G401 (cell line): ENCODE measurements around the gene MT1HL1. TPM values are rescaled to one million over a fixed set of nuclear protein-coding genes. Genes with fewer than 3 reads are reported as not detected.
"Not testable (repeated sequence)": the region's sequence is repeated elsewhere in the genome, so short reads cannot be mapped to it uniquely, and the experiment has no call there.

Experiments
- DNase-seq: peaks from one replicate; pipeline ENCODE4 v3.0.0-alpha.2; 2015; ENCODE audit warnings: low spot score
- in situ Hi-C: cut with HindIII; loops from 2 replicates; pipeline ENCODE4 v1.10.0; 2016; ENCODE audit warnings: low sequenced_read_pairs, mixed read lengths
- total RNA-seq: library from RNA; depleted of rRNA; stranded (reverse); fragments of >200 nt; shearing (Covaris generic); gene quantifications from 2 replicates; pipeline ENCODE4 v1.2.3, GENCODE V29; 2014; rRNA removed

The MT1HL1 gene
- total RNA-seq, 1 experiment from 2014 or later = not detected

DNA sequence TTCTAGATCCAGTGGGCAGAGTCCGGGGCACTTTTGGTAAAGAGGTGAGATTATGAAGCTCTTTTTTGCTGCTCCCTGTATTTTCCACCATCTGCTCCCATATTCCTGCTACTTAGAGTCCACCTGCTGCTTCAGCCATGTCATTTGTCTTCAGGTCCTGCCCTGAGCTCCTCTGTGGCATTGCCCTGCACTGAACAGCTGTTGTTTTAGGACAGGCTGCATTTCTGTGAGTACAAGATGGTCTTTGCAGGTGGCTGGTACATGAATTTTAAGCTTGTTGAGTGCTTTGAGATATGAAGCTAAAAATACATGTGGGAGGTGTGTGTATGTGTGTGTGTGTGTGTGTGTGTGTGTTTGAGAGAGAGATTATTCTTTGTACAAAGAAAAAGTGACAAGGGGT is 21.9 kb downstream of the MT1HL1 start:
- in situ Hi-C loops = no loop called here
- DNase-seq = peak; percentile 80

DNA sequence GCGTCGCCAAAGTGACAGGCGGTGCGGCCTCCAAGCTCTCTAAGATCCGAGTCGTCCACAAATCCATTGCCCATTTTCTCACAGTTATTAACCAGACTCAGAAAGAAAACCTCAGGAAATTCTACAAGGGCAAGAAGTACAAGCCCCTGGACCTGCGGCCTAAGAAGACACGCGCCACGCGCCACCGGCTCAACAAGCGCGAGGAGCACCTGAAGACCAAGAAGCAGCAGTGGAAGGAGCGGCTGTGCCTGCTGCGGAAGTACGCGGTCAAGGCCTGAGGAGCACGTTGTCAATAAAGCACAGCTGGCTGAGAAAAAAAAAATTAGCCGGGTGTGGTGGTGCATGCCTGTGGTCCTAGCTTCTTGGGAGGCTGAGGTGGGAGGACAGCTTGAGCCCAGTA is 22.8 kb downstream of the MT1HL1 start:
- in situ Hi-C loops = not testable (repeated sequence)

DNA sequence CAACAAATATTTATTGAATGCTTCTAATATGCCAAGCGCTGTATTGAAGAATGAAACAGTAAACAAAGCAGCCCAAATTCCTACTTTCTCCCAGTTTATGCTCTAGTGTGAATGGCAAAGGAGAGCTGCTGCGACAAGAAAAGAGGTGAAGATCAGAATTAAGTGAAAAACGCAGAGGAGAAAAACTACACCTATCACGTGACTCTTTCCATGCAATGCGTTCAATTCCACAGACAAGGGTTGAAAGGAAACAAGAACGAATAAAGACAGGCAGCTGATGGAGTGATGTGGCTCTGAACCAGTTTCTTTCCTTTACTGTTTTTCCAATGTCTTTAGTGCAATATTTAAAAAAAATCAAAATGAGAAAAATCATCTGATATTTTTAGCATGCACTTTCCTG is 23.6 kb downstream of the MT1HL1 start:
- no peak for DNase-seq
- in situ Hi-C loops = no loop called here

More for the DNA sequence above, 22.8 kb downstream of the MT1HL1 start:
- DNase-seq = not testable (repeated sequence)

DNA sequence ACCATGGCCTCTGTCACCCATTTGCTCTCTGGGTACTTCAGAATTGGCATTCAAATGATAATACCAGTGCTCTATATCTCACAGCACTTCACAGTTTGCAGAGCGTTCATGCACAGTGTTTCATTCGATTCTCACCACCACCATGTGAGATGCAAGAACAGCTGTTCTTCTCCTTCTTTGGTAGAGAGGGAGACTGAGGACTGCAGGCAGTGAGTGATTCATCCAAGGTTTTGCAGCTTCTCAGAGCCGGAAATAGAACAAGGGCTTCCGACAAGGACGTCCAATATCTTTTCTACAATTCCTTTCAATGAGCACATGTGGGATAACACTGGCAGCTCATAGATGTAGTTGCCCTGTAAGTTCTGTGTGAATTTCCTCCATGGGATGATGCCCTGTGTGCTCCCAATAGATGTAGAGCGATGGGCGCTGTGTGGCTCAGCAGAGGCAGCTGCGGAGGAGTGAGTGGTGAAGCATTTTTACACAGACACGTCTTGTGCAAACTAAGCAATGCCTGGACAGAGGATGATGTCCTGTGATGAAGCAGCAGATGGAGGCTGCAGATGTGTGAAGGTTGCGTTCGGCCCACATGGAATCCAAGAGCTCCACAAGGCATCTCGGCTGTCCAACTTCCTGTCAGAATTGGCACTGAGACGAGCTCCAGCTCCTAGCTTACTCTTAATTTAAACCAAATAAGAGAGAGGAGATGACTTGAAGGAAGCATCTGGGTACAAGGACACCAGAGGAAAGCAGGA is 24.9 kb downstream of the MT1HL1 start:
- no peak for DNase-seq
- in situ Hi-C loops = no loop called here

DNA sequence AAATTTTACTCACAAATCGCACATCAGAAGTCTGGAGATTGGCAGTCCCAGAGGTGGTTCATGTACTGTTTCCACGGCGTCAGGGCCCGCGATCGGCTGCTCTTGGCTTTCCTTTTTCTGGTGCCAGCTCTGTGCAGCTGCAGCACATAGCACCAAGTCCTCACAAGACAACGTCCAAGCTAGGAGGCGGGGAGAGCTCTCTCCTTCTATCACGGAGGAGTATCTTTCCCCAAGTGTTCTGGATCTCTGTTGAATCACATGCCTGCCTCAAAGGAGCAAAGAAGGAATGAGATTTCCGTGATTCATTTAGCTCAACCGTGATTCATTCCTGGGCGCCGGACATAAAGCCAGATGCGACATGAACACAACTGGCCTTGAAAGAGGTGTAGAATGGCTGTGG is 25.5 kb downstream of the MT1HL1 start:
- no peak for DNase-seq
- in situ Hi-C loops = no loop called here

DNA sequence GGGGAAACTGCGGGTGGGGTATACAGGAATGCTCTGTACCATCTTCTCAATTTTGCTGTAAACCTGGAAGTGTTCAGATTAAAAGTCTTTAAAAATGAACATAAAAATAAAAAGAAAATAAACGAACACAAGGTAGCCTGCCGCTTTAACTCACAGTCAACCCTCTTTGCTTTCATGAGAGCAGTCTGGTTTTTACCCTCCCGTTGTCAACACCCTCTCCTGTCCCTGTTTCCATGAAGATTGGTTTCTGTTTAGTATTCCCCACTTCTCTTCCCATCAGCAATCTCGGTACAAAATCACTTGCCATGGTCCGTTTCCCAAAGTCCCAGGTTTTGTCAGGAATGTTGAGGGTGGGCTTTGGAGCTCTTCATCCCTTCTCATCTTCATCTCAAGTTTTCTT is 28.8 kb downstream of the MT1HL1 start:
- DNase-seq = no peak
- in situ Hi-C loops = no loop called here

DNA sequence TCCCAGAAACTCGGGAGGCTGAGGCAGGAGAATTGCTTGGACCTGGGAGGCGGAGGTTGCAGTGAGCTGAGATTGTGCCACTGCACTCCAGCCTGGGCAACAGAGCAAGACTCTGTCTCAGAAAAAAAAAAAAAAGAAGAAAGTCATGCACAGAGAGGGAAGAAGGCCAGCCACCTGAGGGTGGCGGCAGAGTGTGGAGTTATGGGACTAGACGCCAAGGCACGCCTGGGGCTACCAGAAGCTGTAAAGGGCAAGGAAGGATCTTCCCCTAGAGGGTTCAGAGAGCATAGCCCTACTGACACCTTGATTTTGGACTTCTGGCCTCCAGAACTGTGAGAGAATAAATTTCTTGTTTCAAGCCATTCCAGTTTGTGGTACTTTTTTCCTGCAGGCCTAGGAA is 30.2 kb downstream of the MT1HL1 start:
- in situ Hi-C loops, DNase-seq: not testable (repeated sequence)

DNA sequence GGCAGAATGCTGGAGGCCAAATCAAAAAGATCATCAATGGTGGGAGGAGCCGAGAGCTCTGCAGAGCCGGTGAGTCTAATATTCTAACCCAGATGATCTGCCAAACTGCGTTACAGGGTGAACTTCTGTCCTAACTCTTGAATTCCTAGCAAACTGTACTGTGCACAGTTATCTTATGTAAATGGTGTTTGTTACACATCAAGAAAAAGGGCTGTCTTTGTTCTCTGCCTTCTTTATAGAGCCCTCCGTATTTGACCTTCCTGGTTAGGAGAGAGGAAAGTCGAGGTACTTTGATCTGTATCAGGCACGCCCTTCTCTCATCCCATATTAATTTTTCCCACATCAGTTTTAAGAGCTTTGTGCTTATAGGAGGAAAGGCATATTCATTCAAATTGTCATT is 37.6 kb downstream of the MT1HL1 start:
- no peak for DNase-seq
- in situ Hi-C loops = no loop called here

DNA sequence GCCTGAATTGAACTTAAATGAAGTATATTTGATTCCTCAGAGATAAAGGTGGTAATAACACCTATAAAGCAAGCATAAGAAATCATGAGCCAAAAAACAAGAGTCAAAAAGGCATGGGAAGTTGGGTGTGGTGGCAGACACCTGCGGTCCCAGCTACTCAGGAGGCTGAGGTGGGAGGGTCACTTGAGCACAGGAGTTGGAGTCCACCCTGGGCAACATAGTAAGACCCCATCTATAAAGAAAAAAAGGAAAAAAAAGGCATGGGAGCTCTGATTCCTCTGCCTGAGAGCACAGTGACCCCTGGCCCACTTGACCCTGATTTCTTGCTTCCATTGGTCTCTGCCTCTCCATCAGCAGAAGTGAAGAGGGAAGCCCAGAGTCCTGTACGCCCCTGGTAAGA is 40.3 kb downstream of the MT1HL1 start:
- in situ Hi-C loops = no loop called here
- no peak for DNase-seq

DNA sequence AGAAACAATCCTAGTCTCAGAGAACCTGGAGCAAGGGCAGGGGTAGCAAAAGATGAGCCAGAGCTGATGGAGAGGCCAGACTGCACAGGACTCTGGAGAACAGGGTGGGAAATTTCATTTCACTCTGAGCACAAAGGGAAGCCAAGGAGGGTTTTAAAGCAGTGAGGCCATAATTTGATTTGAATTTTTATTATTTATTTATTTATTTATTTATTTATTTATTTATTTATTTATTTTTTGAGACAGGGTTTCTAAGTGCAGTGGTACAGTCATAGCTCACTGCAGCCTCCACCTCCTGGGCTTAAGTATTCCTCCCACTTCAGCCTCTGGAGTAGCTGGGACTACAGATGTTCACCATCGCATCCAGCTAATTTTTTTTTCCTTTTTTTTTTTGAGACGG is 45.1 kb downstream of the MT1HL1 start:
- no peak for DNase-seq
- in situ Hi-C loops = no loop called here

DNA sequence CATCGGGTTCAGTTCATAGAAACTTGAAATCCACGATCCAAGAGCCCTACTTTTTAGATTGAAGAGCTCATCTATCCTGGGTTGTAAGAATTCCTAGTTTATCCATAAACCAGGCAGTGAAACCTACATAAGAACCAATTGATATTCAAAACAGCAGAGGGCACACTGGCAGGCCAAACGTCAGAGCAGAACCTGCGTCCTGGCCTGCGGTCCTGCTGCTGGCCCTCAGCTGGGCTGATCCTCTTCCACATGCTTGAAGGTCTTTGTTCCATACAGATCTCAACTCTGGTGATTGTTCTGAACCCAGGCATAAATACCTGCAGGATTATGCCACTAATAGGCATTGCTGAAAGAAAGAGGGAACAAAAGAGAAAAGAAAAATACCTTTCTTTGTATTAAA is 47.0 kb downstream of the MT1HL1 start:
- in situ Hi-C loops = no loop called here

More for the DNA sequence above, 47.0 kb downstream of the MT1HL1 start:
- DNase-seq = no peak

Other genes starting within 250 kb of the MT1HL1 start
- 6.3 and 10.7 TPM in 2 replicates for gene MTR, start 209.1 kb downstream of the MT1HL1 start, total RNA-seq
- not detected in 2 replicates for gene RYR2, start 37.7 kb upstream of the MT1HL1 start, total RNA-seq